H1 (cell line): ENCODE data around the gene SPTBN5. TPM values are rescaled to one million over a fixed set of nuclear protein-coding genes. Genes with fewer than 3 reads are reported as not detected.

ENCODE experiments used
- BCL11A ChIP-seq, 2 experiments: IDR thresholded peaks; one replicate each; pipeline ENCODE4 v1.6.1; 2011; ENCODE audit warnings: low read depth in 2 of 2, low read length in 2 of 2, mild to moderate bottlenecking in 2 of 2
- BRCA1 ChIP-seq: IDR thresholded peaks from 2 replicates; pipeline ENCODE4 v1.6.1; 2012; ENCODE audit warnings: low read depth, low read length, improper control_type of control experiment
- CBX5 ChIP-seq: fragments of 300-800, 300-1000 bp; sonication (generic); IDR thresholded peaks from 2 replicates; pipeline ENCODE4 v1.7.1; 2016; ENCODE audit warnings: antibody characterized with exemption, low read length, low read depth
- CBX8 ChIP-seq: fragments of 300-800, 300-1000 bp; sonication (generic); IDR thresholded peaks from 2 replicates; pipeline ENCODE4 v1.7.1; 2016; ENCODE audit warnings: low read depth, low read length, borderline replicate concordance
- GTF2F1 ChIP-seq: IDR thresholded peaks from 2 replicates; pipeline ENCODE4 v1.6.1; 2012; ENCODE audit warnings: low read depth, low read length, improper control_type of control experiment, borderline replicate concordance
- HDAC6 ChIP-seq: IDR thresholded peaks from one replicate; pipeline ENCODE4 v1.7.1; 2012; ENCODE audit warnings: low read depth, mild to moderate bottlenecking, inconsistent platforms, low read length, moderate library complexity
- JUN ChIP-seq: IDR thresholded peaks from 2 replicates; pipeline ENCODE4 v1.6.1; 2011; ENCODE audit warnings: low read depth, mild to moderate bottlenecking, improper control_type of control experiment, low read length
- KDM5A ChIP-seq: fragments of 200-600 bp; IDR thresholded peaks from 2 replicates; pipeline ENCODE4 v1.7.1; 2012; ENCODE audit warnings: mild to moderate bottlenecking, low read length, inconsistent platforms, mixed read lengths
- RBBP5 ChIP-seq: IDR thresholded peaks from 2 replicates; pipeline ENCODE4 v1.7.1; 2012; ENCODE audit warnings: low read depth, mild to moderate bottlenecking, inconsistent platforms, low read length, moderate library complexity, borderline replicate concordance
- TBP ChIP-seq: IDR thresholded peaks from 2 replicates; pipeline ENCODE4 v1.6.1; 2011; ENCODE audit warnings: low read depth, low read length, improper control_type of control experiment
- YY1 ChIP-seq: IDR thresholded peaks from 2 replicates; pipeline ENCODE4 v1.6.1; 2011; ENCODE audit warnings: low read depth, mild to moderate bottlenecking, low read length
- polyA plus RNA-seq, 7 experiments: library from polyadenylated mRNA; depleted of rRNA in 3 of 7; stranded (reverse) in 5 of 7; unstranded in 2 of 7; fragments of >200 nt in 5 of 7; fragments of 200-250 nt in 2 of 7; gene quantifications; 1 replicate in 5 of 7; 2 replicates in 1 of 7; 4 replicates in 1 of 7; pipeline versions ENCODE4 v1.2.1 to v1.2.3, GENCODE V29; 2011 to 2013; ENCODE audit warnings: missing spikeins in 2 of 7, mixed read lengths in 2 of 7
- total RNA-seq: library from RNA; stranded (reverse); fragmentation: NEBNext Ultra II Directional; extraction: Animal tissue kit (Norgen Biotek cat#: 25700); gene quantifications from 2 replicates; pipeline ENCODE4 v1.2.1, GENCODE V29; 2021
- TF ChIP-seq, protein P1 (sequence below): fragments of 300-600 bp; sonication (generic); IDR thresholded peaks from 2 replicates; pipeline ENCODE4 v1.7.1; 2012; ENCODE audit warnings: low read length, moderate library complexity, mild to moderate bottlenecking, inconsistent platforms; ENCODE audit not compliant: insufficient replicate concordance
- TF ChIP-seq, protein P2 (sequence below): IDR thresholded peaks from 2 replicates; pipeline ENCODE4 v1.6.1; 2012; ENCODE audit warnings: inconsistent platforms

SPTBN5 gene
- total and polyA plus RNA-seq, 2 of the 8 experiments (the other 6 are each of a cell fraction or from before 2014, with no cell fraction given): 0.32 to 0.84 TPM

DNA sequence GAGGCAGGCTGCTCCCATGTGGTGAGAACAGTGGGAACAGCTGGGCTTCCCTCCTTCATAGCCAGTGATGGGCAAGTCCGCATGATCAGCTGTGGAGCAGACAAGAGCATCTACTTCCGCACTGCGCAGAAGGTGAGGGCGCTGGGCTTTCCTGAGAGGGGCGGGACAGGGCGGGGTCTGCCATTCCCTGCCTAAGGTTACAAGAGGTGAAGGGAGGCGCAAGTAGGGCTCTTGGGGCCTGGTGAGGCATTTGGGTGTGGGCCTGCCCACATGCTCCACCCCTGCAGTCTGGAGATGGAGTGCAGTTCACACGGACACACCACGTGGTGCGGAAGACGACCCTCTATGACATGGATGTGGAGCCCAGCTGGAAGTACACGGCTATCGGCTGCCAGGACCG lies 76.5 kb downstream of the SPTBN5 start (continued):
- TF ChIP-seq, protein P1, sequence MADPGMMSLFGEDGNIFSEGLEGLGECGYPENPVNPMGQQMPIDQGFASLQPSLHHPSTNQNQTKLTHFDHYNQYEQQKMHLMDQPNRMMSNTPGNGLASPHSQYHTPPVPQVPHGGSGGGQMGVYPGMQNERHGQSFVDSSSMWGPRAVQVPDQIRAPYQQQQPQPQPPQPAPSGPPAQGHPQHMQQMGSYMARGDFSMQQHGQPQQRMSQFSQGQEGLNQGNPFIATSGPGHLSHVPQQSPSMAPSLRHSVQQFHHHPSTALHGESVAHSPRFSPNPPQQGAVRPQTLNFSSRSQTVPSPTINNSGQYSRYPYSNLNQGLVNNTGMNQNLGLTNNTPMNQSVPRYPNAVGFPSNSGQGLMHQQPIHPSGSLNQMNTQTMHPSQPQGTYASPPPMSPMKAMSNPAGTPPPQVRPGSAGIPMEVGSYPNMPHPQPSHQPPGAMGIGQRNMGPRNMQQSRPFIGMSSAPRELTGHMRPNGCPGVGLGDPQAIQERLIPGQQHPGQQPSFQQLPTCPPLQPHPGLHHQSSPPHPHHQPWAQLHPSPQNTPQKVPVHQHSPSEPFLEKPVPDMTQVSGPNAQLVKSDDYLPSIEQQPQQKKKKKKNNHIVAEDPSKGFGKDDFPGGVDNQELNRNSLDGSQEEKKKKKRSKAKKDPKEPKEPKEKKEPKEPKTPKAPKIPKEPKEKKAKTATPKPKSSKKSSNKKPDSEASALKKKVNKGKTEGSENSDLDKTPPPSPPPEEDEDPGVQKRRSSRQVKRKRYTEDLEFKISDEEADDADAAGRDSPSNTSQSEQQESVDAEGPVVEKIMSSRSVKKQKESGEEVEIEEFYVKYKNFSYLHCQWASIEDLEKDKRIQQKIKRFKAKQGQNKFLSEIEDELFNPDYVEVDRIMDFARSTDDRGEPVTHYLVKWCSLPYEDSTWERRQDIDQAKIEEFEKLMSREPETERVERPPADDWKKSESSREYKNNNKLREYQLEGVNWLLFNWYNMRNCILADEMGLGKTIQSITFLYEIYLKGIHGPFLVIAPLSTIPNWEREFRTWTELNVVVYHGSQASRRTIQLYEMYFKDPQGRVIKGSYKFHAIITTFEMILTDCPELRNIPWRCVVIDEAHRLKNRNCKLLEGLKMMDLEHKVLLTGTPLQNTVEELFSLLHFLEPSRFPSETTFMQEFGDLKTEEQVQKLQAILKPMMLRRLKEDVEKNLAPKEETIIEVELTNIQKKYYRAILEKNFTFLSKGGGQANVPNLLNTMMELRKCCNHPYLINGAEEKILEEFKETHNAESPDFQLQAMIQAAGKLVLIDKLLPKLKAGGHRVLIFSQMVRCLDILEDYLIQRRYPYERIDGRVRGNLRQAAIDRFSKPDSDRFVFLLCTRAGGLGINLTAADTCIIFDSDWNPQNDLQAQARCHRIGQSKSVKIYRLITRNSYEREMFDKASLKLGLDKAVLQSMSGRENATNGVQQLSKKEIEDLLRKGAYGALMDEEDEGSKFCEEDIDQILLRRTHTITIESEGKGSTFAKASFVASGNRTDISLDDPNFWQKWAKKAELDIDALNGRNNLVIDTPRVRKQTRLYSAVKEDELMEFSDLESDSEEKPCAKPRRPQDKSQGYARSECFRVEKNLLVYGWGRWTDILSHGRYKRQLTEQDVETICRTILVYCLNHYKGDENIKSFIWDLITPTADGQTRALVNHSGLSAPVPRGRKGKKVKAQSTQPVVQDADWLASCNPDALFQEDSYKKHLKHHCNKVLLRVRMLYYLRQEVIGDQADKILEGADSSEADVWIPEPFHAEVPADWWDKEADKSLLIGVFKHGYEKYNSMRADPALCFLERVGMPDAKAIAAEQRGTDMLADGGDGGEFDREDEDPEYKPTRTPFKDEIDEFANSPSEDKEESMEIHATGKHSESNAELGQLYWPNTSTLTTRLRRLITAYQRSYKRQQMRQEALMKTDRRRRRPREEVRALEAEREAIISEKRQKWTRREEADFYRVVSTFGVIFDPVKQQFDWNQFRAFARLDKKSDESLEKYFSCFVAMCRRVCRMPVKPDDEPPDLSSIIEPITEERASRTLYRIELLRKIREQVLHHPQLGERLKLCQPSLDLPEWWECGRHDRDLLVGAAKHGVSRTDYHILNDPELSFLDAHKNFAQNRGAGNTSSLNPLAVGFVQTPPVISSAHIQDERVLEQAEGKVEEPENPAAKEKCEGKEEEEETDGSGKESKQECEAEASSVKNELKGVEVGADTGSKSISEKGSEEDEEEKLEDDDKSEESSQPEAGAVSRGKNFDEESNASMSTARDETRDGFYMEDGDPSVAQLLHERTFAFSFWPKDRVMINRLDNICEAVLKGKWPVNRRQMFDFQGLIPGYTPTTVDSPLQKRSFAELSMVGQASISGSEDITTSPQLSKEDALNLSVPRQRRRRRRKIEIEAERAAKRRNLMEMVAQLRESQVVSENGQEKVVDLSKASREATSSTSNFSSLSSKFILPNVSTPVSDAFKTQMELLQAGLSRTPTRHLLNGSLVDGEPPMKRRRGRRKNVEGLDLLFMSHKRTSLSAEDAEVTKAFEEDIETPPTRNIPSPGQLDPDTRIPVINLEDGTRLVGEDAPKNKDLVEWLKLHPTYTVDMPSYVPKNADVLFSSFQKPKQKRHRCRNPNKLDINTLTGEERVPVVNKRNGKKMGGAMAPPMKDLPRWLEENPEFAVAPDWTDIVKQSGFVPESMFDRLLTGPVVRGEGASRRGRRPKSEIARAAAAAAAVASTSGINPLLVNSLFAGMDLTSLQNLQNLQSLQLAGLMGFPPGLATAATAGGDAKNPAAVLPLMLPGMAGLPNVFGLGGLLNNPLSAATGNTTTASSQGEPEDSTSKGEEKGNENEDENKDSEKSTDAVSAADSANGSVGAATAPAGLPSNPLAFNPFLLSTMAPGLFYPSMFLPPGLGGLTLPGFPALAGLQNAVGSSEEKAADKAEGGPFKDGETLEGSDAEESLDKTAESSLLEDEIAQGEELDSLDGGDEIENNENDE: no peak
- TF ChIP-seq TBP (no peak), CBX8 (no peak), YY1 (no peak), CBX5 (no peak), KDM5A (no peak), HDAC6 (no peak), BCL11A (IDR thresholded peaks at IDR 0.05; ENCODE audit: low read depth in 2 of 2, low read length in 2 of 2) (no peak), RBBP5 (no peak), JUN (no peak), BRCA1 (no peak), GTF2F1 (no peak)
- TF ChIP-seq, protein P2, sequence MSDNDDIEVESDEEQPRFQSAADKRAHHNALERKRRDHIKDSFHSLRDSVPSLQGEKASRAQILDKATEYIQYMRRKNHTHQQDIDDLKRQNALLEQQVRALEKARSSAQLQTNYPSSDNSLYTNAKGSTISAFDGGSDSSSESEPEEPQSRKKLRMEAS: no peak
